ENCODE data around the gene TTLL5.

DNA sequence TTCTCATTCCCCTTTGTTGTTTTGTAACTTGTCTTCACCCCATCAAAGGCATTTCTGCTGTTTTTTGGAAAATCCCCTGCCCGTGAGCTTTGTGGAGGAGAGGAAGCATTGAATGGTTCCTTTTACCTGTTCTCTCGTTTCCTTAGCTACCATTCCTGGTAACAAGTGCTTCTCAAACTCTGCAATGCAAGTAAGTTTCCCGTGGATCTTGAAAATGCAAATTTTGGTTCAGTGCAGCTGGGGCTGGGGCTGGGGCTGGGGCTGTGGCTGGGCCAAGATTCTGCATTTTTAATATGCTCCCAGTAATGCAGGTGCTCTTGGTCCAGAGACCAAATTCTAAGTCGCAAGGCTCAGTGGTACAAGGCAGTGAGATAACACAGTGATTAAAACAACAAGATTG, 151.6 kb downstream of the TTLL5 start:
- TF ChIP-seq, protein P1, sequence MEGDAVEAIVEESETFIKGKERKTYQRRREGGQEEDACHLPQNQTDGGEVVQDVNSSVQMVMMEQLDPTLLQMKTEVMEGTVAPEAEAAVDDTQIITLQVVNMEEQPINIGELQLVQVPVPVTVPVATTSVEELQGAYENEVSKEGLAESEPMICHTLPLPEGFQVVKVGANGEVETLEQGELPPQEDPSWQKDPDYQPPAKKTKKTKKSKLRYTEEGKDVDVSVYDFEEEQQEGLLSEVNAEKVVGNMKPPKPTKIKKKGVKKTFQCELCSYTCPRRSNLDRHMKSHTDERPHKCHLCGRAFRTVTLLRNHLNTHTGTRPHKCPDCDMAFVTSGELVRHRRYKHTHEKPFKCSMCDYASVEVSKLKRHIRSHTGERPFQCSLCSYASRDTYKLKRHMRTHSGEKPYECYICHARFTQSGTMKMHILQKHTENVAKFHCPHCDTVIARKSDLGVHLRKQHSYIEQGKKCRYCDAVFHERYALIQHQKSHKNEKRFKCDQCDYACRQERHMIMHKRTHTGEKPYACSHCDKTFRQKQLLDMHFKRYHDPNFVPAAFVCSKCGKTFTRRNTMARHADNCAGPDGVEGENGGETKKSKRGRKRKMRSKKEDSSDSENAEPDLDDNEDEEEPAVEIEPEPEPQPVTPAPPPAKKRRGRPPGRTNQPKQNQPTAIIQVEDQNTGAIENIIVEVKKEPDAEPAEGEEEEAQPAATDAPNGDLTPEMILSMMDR (conservative IDR thresholded peaks at IDR 0.05; ENCODE audit: low read depth, low read length), result no peak
- TF ChIP-seq MAZ (IDR thresholded peaks at IDR 0.05; ENCODE audit: borderline replicate concordance, low read depth, low read length) (no peak), SMC3 (IDR thresholded peaks at IDR 0.05; ENCODE audit: low read depth, low read length) (no peak), MXI1 (IDR thresholded peaks at IDR 0.05; ENCODE audit: borderline replicate concordance, low read depth, low read length) (no peak), RCOR1 (IDR thresholded peaks at IDR 0.05; ENCODE audit: insufficient replicate concordance, low read length) (no peak), RFX5 (IDR thresholded peaks at IDR 0.05; ENCODE audit: low read depth, low read length) (no peak), POLR2A (IDR thresholded peaks at IDR 0.05; ENCODE audit: low read depth, low read length) (no peak), RAD21 (IDR thresholded peaks at IDR 0.05; ENCODE audit: low read length) (no peak)
